A549 treated with Mapracorat at 1 μM for 4 hours (cell line): ENCODE measurements around the gene HOXC5. TPM values are rescaled to one million over a fixed set of nuclear protein-coding genes. Genes with fewer than 3 reads are reported as not detected.

Experiments
- total RNA-seq: library from RNA; stranded (reverse); fragments of 200-300 nt; extraction: Qiagen RNA extraction; gene quantifications from 5 replicates; pipeline ENCODE4 v1.2.3, GENCODE V29; 2022

Gene HOXC5
- 0.33 to 0.82 TPM (median 0.64 TPM) in 5 replicates for total RNA-seq

DNA sequence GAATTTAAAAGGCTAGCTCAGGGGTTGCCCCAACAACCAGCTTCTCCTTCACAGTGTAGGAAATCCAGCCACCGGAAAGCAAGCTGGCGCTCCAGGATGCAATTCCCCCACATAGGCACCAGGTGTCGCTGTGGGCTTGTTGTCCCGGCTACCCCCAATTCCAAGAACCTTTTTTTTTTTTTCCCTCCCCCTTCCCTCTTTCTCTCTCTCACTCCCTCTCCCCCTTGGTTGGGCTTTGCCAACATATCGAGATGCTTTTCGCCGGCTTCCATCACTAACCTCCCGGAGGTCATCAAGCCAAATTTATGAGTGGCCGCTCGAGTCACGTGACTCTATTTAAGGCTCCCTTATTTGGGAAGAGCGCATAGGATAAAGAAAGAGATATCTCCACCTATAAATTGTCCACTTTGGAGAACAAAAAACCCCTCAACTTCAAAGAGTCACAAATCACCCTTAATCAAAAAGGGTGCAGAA lies at the start of gene HOXC5:
Gene HOXC5 (plus strand): TSS at position 424 of the 474 bp plus-strand sequence. CDS start 73 bp downstream, outside the sequence.

DNA sequence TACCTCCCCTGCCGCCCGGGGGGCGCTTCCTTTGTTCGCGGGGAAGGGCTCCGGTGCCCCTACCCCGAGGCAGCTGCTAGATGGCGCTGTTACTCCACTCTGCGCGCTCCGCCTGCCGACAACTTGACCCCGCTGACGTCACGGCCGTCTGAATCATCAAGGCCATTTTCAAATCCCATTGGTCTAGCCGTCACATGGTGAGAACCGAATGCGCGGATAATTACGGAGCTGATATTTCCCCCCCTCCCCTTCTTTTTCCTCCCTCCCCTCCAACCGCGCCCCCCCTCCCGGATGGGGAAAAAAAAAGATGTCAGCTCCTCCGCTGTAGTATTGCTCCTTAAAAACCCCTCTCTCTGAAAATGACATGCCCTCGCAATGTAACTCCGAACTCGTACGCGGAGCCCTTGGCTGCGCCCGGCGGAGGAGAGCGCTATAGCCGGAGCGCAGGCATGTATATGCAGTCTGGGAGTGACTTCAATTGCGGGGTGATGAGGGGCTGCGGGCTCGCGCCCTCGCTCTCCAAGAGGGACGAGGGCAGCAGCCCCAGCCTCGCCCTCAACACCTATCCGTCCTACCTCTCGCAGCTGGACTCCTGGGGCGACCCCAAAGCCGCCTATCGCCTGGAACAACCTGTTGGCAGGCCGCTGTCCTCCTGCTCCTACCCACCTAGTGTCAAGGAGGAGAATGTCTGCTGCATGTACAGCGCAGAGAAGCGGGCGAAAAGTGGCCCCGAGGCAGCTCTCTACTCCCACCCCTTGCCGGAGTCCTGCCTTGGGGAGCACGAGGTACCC lies 47.8 kb upstream of the HOXC5 start, which contains the start of gene HOXC10:
Gene HOXC10 (plus strand): TSS at position 246 of the 791 bp plus-strand sequence. CDS start 114 bp downstream, at position 360.

DNA sequence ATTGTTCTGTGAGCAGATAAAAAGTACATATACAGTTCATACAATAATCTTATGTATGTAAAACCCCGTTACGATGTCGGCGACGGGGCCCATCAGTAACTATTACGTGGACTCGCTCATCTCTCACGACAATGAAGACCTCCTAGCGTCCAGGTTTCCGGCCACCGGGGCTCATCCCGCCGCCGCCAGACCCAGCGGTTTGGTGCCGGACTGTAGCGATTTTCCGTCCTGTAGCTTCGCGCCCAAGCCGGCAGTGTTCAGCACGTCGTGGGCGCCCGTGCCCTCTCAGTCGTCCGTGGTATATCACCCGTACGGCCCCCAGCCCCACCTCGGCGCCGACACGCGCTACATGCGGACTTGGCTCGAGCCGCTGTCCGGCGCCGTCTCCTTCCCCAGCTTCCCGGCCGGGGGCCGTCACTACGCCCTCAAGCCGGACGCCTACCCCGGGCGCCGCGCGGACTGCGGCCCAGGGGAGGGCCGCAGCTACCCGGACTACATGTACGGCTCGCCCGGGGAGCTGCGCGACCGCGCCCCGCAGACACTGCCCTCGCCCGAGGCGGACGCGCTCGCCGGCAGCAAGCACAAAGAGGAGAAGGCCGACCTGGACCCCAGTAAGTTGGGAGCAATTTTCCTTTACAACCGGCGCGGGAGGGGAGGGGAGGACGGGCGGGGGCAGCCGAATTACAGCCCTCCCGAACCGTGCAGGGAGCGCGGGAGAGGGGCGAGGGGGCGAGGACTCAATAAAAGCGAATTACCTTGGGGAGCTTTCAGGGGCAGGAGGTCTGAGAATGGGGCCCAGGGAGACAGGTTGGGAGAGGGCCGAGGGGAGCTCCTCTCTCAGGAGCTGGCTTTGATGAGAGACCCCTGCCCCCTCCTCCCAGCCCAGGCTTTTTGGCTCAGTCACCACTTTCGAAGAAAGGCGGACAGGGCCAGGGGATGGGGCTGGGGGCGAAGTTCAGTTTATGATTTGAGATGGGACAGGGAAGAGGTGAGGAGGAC lies 32.4 kb upstream of the HOXC5 start, which contains the start of gene HOXC9:
Gene HOXC9 (plus strand): TSS at position 46 of the 999 bp plus-strand sequence. CDS start 28 bp downstream, at position 74.

DNA sequence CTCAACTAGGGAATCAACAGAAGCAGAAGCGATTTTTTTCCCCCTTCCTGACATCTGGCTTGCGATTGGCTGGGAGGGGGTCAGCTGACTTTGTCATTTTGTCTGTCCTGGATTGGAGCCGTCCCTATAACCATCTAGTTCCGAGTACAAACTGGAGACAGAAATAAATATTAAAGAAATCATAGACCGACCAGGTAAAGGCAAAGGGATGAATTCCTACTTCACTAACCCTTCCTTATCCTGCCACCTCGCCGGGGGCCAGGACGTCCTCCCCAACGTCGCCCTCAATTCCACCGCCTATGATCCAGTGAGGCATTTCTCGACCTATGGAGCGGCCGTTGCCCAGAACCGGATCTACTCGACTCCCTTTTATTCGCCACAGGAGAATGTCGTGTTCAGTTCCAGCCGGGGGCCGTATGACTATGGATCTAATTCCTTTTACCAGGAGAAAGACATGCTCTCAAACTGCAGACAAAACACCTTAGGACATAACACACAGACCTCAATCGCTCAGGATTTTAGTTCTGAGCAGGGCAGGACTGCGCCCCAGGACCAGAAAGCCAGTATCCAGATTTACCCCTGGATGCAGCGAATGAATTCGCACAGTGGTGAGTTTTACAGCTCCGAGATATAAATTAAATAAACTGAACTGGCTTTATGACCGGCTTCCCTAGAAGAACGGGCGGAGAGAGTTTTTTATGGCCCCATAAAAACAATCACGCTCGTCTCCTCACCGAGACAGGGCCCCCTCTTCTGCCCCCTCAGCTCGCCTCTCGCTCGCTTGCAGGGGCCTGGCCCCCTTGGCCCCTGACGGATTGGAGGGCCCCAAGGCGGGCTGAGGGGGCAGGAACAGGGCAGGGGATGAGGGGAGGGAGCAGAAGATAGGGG lies 4.3 kb upstream of the HOXC5 start, which contains the start of gene HOXC6:
Gene HOXC6 (plus strand): TSS at position 127 of the 888 bp plus-strand sequence. CDS start 82 bp downstream, at position 209.

DNA sequence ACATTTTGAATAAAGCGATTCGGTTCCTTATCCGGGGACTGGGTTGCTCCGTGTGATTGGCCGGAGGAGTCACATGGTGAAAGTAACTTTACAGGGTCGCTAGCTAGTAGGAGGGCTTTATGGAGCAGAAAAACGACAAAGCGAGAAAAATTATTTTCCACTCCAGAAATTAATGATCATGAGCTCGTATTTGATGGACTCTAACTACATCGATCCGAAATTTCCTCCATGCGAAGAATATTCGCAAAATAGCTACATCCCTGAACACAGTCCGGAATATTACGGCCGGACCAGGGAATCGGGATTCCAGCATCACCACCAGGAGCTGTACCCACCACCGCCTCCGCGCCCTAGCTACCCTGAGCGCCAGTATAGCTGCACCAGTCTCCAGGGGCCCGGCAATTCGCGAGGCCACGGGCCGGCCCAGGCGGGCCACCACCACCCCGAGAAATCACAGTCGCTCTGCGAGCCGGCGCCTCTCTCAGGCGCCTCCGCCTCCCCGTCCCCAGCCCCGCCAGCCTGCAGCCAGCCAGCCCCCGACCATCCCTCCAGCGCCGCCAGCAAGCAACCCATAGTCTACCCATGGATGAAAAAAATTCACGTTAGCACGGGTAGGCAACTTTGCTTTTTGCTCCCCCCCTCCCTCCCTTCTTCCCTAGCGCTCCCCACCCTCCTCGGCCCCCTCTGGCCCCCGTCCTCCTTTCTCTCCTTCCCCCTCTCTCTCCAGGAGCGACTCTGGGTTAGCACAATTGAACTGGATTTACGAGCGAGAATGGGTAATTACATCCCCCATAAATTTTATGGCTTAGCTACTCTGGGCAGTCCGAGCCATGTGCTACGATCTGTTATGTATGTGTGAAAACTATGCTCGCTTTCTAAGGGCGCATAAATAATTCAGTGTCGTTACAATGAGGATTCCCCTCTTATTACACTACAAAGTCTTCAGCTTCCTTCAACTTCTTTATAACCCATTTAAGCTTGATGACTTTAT lies 21.2 kb downstream of the HOXC5 start, which contains the start of gene HOXC4:
Gene HOXC4 (plus strand): TSS at position 85 of the 991 bp plus-strand sequence. CDS start 88 bp downstream, at position 173.

Other genes starting within 250 kb of the HOXC5 start
- 18.5 to 27.6 TPM (median 21.5 TPM) in 5 replicates for gene HOXC13, start 94.2 kb upstream of the HOXC5 start, total RNA-seq
- gene HOXC12, start 78.1 kb upstream of the HOXC5 start, total RNA-seq = not detected in 5 replicates
- gene HOXC11, start 59.9 kb upstream of the HOXC5 start, total RNA-seq = 0.62 to 0.92 TPM (median 0.85 TPM) in 5 replicates
- gene HOTAIR, start 58.1 kb upstream of the HOXC5 start, total RNA-seq = 0.05 to 0.66 TPM (median 0.25 TPM) in 5 replicates
- gene HOXC10, start 47.9 kb upstream of the HOXC5 start, total RNA-seq = 2.7 to 3.8 TPM (median 2.9 TPM) in 5 replicates
- 11.1 to 13.2 TPM (median 11.7 TPM) in 5 replicates for gene HOXC9, start 32.9 kb upstream of the HOXC5 start, total RNA-seq
- 4.0 to 5.4 TPM (median 5.1 TPM) in 5 replicates for gene HOXC8, start 24.1 kb upstream of the HOXC5 start, total RNA-seq
- 3.4 to 5.5 TPM (median 5.1 TPM) in 5 replicates for gene HOXC6, start 4.6 kb upstream of the HOXC5 start, total RNA-seq
- 2.1 to 3.7 TPM (median 3.3 TPM) in 5 replicates for gene HOXC4, start 20.8 kb downstream of the HOXC5 start, total RNA-seq
- gene SMUG1, start 155.9 kb downstream of the HOXC5 start, total RNA-seq = 29.9 to 35.4 TPM (median 30.3 TPM) in 5 replicates
- gene CBX5, start 247.1 kb downstream of the HOXC5 start, total RNA-seq = 21.4 to 26.6 TPM (median 23.3 TPM) in 5 replicates
- 1,506 to 2,471 TPM (median 1,550 TPM) in 5 replicates for gene HNRNPA1, start 247.7 kb downstream of the HOXC5 start, total RNA-seq